Endothelial cell of umbilical vein (primary cell): ENCODE measurements around the gene TCF15. TPM values are rescaled to one million over a fixed set of nuclear protein-coding genes. Genes with fewer than 3 reads are reported as not detected.

Experiments
- BruUV-seq: library from RNA; stranded (reverse); fragments of 400-500 nt; replicated peaks from 2 replicates; lab custom pipeline; 2021; lab: Mats Ljungman, UMichigan
- CTCF ChIA-PET: fragments of 300-600, 350-600 bp; sonication (Branson Sonifier 250); formaldehyde crosslinking; loops from one replicate; lab custom pipeline; 2021; ENCODE audit warnings: antibody characterized with exemption, inconsistent platforms; lab: Charles Lee
- POLR2A ChIA-PET: fragments of 300-600, 350-600 bp; sonication (Branson Sonifier 250); formaldehyde crosslinking; loops from one replicate; lab custom pipeline; 2021; ENCODE audit warnings: antibody characterized with exemption, inconsistent platforms; lab: Charles Lee
- DNase-seq: peaks from one replicate; pipeline ENCODE4 v3.0.0-alpha.2; 2011; ENCODE audit warnings: low read depth, low spot score
- FAIRE-seq: peaks from 2 replicates; lab custom pipeline; 2011; peaks lifted over from hg19 to GRCh38; lab: Jason Lieb, UNC
- H2AFZ ChIP-seq: 2 replicates; pipeline ENCODE4 v1.6.0; 2012; ENCODE audit warnings: low read depth, low read length, control low read depth, inconsistent platforms
- H3K27ac ChIP-seq: 2 replicates; pipeline ENCODE4 v1.5.1; 2011; ENCODE audit warnings: low read depth, mild to moderate bottlenecking, control low read depth, low read length, moderate library complexity; ENCODE audit not compliant: insufficient read depth
- H3K27me3 ChIP-seq, 2 experiments: 2 replicates each; pipeline versions ENCODE4 v1.6.0 to v1.6.1; 2011; ENCODE audit warnings: low read length in 2 of 2, mixed read lengths in 1 of 2; ENCODE audit not compliant: control insufficient read depth in 2 of 2, insufficient read depth in 2 of 2
- H3K36me3 ChIP-seq, 2 experiments: 2 replicates in 1 of 2; 3 replicates in 1 of 2; pipeline ENCODE4 v1.5.1; 2011; ENCODE audit warnings: low read length in 2 of 2, mild to moderate bottlenecking in 1 of 2, moderate library complexity in 1 of 2; ENCODE audit not compliant: control insufficient read depth in 2 of 2, insufficient read depth in 2 of 2; ENCODE audit errors: extremely low read depth in 1 of 2
- H3K4me1 ChIP-seq: 3 replicates; pipeline ENCODE4 v1.5.1; 2011; ENCODE audit warnings: mild to moderate bottlenecking, low read length; ENCODE audit not compliant: control insufficient read depth, insufficient read depth; ENCODE audit errors: extremely low read depth
- H3K4me2 ChIP-seq: 2 replicates; pipeline ENCODE4 v1.6.1; 2011; ENCODE audit warnings: low read length, control low read depth, mixed read lengths; ENCODE audit not compliant: insufficient read depth
- H3K4me3 ChIP-seq, 3 experiments: fragments of 200-600 bp in 1 of 3; sonication (generic), shearing (Covaris generic) in 1 of 3; replicated peaks in 1 of 3; 2 replicates each; pipeline ENCODE4 v1.5.1; 2011 to 2016; ENCODE audit warnings: control low read depth in 3 of 3, low read length in 3 of 3, mild to moderate bottlenecking in 2 of 3, inconsistent platforms in 1 of 3, low read depth in 1 of 3, moderate library complexity in 1 of 3; ENCODE audit not compliant: insufficient read depth in 1 of 3
- H3K79me2 ChIP-seq: 2 replicates; pipeline ENCODE4 v1.6.0; 2012; ENCODE audit warnings: low read length, inconsistent platforms; ENCODE audit not compliant: control insufficient read depth, insufficient read depth
- H3K9ac ChIP-seq: replicated peaks from 2 replicates; pipeline ENCODE3; 2011; ENCODE audit warnings: low read length, control low read depth; ENCODE audit not compliant: insufficient read depth; ENCODE audit errors: extremely low read depth
- H3K9me1 ChIP-seq: replicated peaks from 3 replicates; pipeline ENCODE4 v1.6.0; 2011; ENCODE audit warnings: mild to moderate bottlenecking, low read length; ENCODE audit not compliant: control insufficient read depth, insufficient read depth; ENCODE audit errors: extremely low read depth
- H3K9me3 ChIP-seq: replicated peaks from 2 replicates; pipeline ENCODE4 v1.5.1; 2012; ENCODE audit warnings: low read length, inconsistent platforms; ENCODE audit not compliant: control insufficient read depth, insufficient read depth
- H4K20me1 ChIP-seq: replicated peaks from 2 replicates; pipeline ENCODE3; 2011; ENCODE audit warnings: mild to moderate bottlenecking, low read length; ENCODE audit not compliant: control insufficient read depth, insufficient read depth; ENCODE audit errors: extremely low read depth
- EZH2 ChIP-seq: IDR thresholded peaks from 2 replicates; pipeline ENCODE4 v1.6.1; 2012; ENCODE audit warnings: borderline replicate concordance, low read depth, mild to moderate bottlenecking, moderate library complexity, low read length, inconsistent platforms; ENCODE audit not compliant: severe bottlenecking
- FOS ChIP-seq: IDR thresholded peaks from 2 replicates; pipeline ENCODE4 v1.6.1; 2011; ENCODE audit warnings: mild to moderate bottlenecking, low read length, moderate library complexity, borderline replicate concordance; ENCODE audit not compliant: insufficient read depth
- GATA2 ChIP-seq: IDR thresholded peaks from 2 replicates; pipeline ENCODE4 v1.7.0; 2011; ENCODE audit warnings: low read depth, mild to moderate bottlenecking, moderate library complexity, mixed read lengths, low read length; ENCODE audit not compliant: insufficient read length, insufficient read depth
- JUN ChIP-seq: IDR thresholded peaks from 2 replicates; pipeline ENCODE4 v1.6.1; 2011; ENCODE audit warnings: borderline replicate concordance, low read depth; ENCODE audit not compliant: insufficient read length, insufficient read depth
- MYC ChIP-seq: IDR thresholded peaks from one replicate; pipeline ENCODE4 v1.6.1; 2011; ENCODE audit warnings: mild to moderate bottlenecking, low read depth, low read length
- POLR2A ChIP-seq: IDR thresholded peaks from 2 replicates; pipeline ENCODE4 v1.6.1; 2012; ENCODE audit warnings: low read depth, mild to moderate bottlenecking, control low read depth, low read length
- POLR2AphosphoS5 ChIP-seq: IDR thresholded peaks from 2 replicates; pipeline ENCODE4 v1.6.1; 2012; ENCODE audit warnings: low read depth, mild to moderate bottlenecking, control low read depth, low read length, moderate library complexity; ENCODE audit not compliant: insufficient read depth
- dilution Hi-C: fragments of 300-500 bp; cut with MboI; formaldehyde crosslinking; loops from one replicate; pipeline ENCODE4 v1.15.0; 2019; ENCODE audit warnings: low sequenced_read_pairs; ENCODE audit not compliant: extremely low pct_ligation_motif_present
- intact Hi-C: fragments of 100-400 bp; cut with micrococcal nuclease; formaldehyde crosslinking; loops from one replicate; pipeline ENCODE4 v1.10.0; 2022
- polyA plus RNA-seq, 4 experiments: library from polyadenylated mRNA; depleted of rRNA in 3 of 4; stranded (reverse) in 3 of 4; unstranded in 1 of 4; fragments of >200 nt; gene quantifications; 2 replicates each; pipeline versions ENCODE4 v1.2.1 to v1.2.3, GENCODE V29; 2011 to 2012; ENCODE audit warnings: missing spikeins in 1 of 4
- total RNA-seq: library from RNA; stranded (reverse); gene quantifications from 2 replicates; pipeline ENCODE4 v1.2.3, GENCODE V29; 2021
- TF ChIP-seq, protein P1 (sequence below): IDR thresholded peaks from 2 replicates; pipeline ENCODE4 v1.6.1; 2011; ENCODE audit not compliant: insufficient read depth, insufficient read length
- TF ChIP-seq, protein P2 (sequence below), 2 donors: IDR thresholded peaks; 1 replicate in 1 of 2; 2 replicates in 1 of 2; pipeline ENCODE4 v1.5.1; 2011; ENCODE audit warnings: low read length in 2 of 2, mild to moderate bottlenecking in 2 of 2, moderate library complexity in 2 of 2, control low read depth in 1 of 2, inconsistent platforms in 1 of 2, low read depth in 1 of 2; ENCODE audit not compliant: insufficient read depth in 1 of 2; ENCODE audit errors: extremely low read depth in 1 of 2

TCF15 gene
- total and polyA plus RNA-seq, 2 donors (not counting 3 experiments of a cell fraction or from before 2014, with no cell fraction given), result 0.07 to 1.3 TPM

DNA sequence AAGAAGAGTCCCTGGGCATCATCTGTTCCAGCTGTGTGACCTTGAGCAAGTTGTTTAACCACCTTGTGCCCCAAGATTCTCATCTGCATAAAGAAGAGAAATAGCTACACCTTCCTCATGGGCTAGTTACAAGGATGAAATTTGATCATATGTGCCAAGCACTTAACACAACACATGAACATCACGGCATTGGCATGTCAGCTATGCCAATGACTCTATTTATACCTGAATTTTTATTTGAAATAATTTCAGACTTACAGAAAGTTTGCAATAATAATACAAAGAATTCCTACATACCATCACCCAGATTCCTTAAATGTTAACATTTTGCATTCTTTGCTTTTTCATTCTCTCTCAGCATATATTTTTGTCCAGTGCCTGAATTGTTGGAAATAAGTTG lies 21.0 kb upstream of the TCF15 start:
- H2AFZ ChIP-seq, result no peak overlapping the region
- H3K9ac ChIP-seq, result no peak overlapping the region
- no TSS peak for BruUV-seq
- H4K20me1 ChIP-seq, result no peaks in the 10 kb centered on the region
- POLR2A ChIA-PET, result no interaction called here
- intact Hi-C loops, result no loop called here
- CTCF ChIA-PET, result interaction anchor here (1.1 kb wide), 1 partner anchor 14 kb away, joined by 6 read pairs; no protein-coding TSS in a partner anchor
- H3K27ac ChIP-seq, result no peak overlapping the region
- H3K4me2 ChIP-seq, result no peak overlapping the region
- no peaks in the 10 kb centered on the region for H3K9me1 ChIP-seq
- TF ChIP-seq EZH2, result no peak
- no peak for TF ChIP-seq GATA2
- TF ChIP-seq, protein P1, sequence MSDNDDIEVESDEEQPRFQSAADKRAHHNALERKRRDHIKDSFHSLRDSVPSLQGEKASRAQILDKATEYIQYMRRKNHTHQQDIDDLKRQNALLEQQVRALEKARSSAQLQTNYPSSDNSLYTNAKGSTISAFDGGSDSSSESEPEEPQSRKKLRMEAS, result no peak
- no peak for TF ChIP-seq FOS
- no peak for TF ChIP-seq POLR2A
- TF ChIP-seq POLR2AphosphoS5, result no peak
- no peak for TF ChIP-seq JUN
- TF ChIP-seq, protein P2, sequence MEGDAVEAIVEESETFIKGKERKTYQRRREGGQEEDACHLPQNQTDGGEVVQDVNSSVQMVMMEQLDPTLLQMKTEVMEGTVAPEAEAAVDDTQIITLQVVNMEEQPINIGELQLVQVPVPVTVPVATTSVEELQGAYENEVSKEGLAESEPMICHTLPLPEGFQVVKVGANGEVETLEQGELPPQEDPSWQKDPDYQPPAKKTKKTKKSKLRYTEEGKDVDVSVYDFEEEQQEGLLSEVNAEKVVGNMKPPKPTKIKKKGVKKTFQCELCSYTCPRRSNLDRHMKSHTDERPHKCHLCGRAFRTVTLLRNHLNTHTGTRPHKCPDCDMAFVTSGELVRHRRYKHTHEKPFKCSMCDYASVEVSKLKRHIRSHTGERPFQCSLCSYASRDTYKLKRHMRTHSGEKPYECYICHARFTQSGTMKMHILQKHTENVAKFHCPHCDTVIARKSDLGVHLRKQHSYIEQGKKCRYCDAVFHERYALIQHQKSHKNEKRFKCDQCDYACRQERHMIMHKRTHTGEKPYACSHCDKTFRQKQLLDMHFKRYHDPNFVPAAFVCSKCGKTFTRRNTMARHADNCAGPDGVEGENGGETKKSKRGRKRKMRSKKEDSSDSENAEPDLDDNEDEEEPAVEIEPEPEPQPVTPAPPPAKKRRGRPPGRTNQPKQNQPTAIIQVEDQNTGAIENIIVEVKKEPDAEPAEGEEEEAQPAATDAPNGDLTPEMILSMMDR (IDR thresholded peaks at IDR 0.05; ENCODE audit: extremely low read depth in 1 of 2, insufficient read depth in 1 of 2, low read depth in 1 of 2, low read length in 2 of 2), result no peak
- no peak for TF ChIP-seq MYC
- H3K79me2 ChIP-seq, result no peaks in the 10 kb centered on the region
- H3K4me1 ChIP-seq, result no peaks in the 10 kb centered on the region
- FAIRE-seq (no peak), DNase-seq (no peak)
- no peaks in the 10 kb centered on the region for H3K9me3 ChIP-seq
- H3K27me3 ChIP-seq, result peaks cover 6 to 13% of the 10 kb centered on the region in 2 experiments
- no peak overlapping the region for H3K4me3 ChIP-seq
- H3K36me3 ChIP-seq, result no peaks in the 10 kb centered on the region
- dilution Hi-C loops, result no loop called here
